GM21737 (cell line): ENCODE measurements around the gene ERCC5.

ENCODE experiments used
- ATAC-seq: cut with Tn5 transposase; IDR thresholded peaks from one replicate; pipeline ENCODE4 v1.9.1; 2021; ENCODE audit warnings: mild to moderate bottlenecking, moderate library complexity; ENCODE audit not compliant: unreplicated experiment

The ERCC5 gene

GRCh38 chr13:102914339-102914930 lies 68.6 kb downstream of the ERCC5 start:
- ATAC-seq, result no peak

- no peak for ATAC-seq
Measured at GRCh38 chr13:102915393-102915930, 69.6 kb downstream of the ERCC5 start.

GRCh38 chr13:102917019-102917418 lies 71.2 kb downstream of the ERCC5 start:
- no peak for ATAC-seq

GRCh38 chr13:102922184-102922583 lies 76.4 kb downstream of the ERCC5 start:
- ATAC-seq, result no peak
